Measurements from ENCODE around the gene MYO3B. TPM values are rescaled to one million over a fixed set of nuclear protein-coding genes. Genes with fewer than 3 reads are reported as not detected.

MYO3B gene
- polyA plus RNA-seq, 1 of the 3 experiments (the other 2 are of a cell fraction) = not detected

GRCh38 chr2:170243118-170243837, 65.3 kb downstream of the MYO3B start:
- H3K79me2 ChIP-seq (ENCODE audit: insufficient read depth) = no peaks in the 10 kb centered on the region
- ChIA-PET CTCF (interaction anchor here (0.6 to 2.0 kb wide), 5 partner anchors 10 to 573 kb away, joined by 3 to 12 read pairs (median 5); partner anchors contain the start of gene GAD1), POLR2A (no interaction called here)
- DNase-seq = no peak
- no peak overlapping the region for H3K4me3 ChIP-seq (ENCODE audit: low read depth in 2 of 2, low read length in 1 of 2)
- no peaks in the 10 kb centered on the region for H3F3A ChIP-seq (replicated peaks; ENCODE audit: insufficient read depth)
- TF ChIP-seq PBX3 (IDR thresholded peaks at IDR 0.05) (no peak), FOSL2 (IDR thresholded peaks at IDR 0.05; ENCODE audit: borderline replicate concordance, low read depth) (no peak), GABPA (IDR thresholded peaks at IDR 0.05; ENCODE audit: low read depth) (no peak), EZH2phosphoT487 (IDR thresholded peaks at IDR 0.05; ENCODE audit: borderline replicate concordance, low read depth) (no peak), USF1 (IDR thresholded peaks at IDR 0.05; ENCODE audit: borderline replicate concordance, low read depth) (no peak)
- H3K9me3 ChIP-seq = no peaks in the 10 kb centered on the region
- H3K4me1 ChIP-seq (ENCODE audit: control insufficient read depth in 1 of 2, insufficient read depth in 2 of 2, low read depth in 1 of 2, low read length in 1 of 2) = no peaks in the 10 kb centered on the region
- H3K36me3 ChIP-seq (replicated peaks in 1 of 2; ENCODE audit: control insufficient read depth in 1 of 2, insufficient read depth in 2 of 2, low read length in 1 of 2) = no peaks in the 10 kb centered on the region
- H3K27ac ChIP-seq (ENCODE audit: low read depth in 2 of 2, low read length in 1 of 2) = no peak overlapping the region
- H3K9me2 ChIP-seq = no peaks in the 10 kb centered on the region
- no peaks in the 10 kb centered on the region for H4K20me1 ChIP-seq (ENCODE audit: insufficient read depth)
- H3K4me2 ChIP-seq = no peak overlapping the region
- 26% methylated on average over 2 of the region's 2 CpGs for WGBS (ENCODE audit: low lambda C conversion rate)
- no peak overlapping the region for H2AFZ ChIP-seq (ENCODE audit: low read depth)
- H3K27me3 ChIP-seq (ENCODE audit: insufficient read depth) = no peaks in the 10 kb centered on the region; the same call in 1 of the 2 replicates
- H3K9ac ChIP-seq = no peak overlapping the region

- CTCF ChIA-PET = interaction anchor here (1.2 kb wide), 1 partner anchor 9 kb away, joined by 5 read pairs; no protein-coding TSS in a partner anchor
Observed at GRCh38 chr2:170243898-170244297, 66.0 kb downstream of the MYO3B start.

More at GRCh38 chr2:170243898-170244297, 66.0 kb downstream of the MYO3B start:
- TF ChIP-seq RXRA (IDR thresholded peaks at IDR 0.05; ENCODE audit: borderline replicate concordance, low read depth) (no peak), FOXM1 (IDR thresholded peaks at IDR 0.05; ENCODE audit: low read depth) (no peak), PBX3 (IDR thresholded peaks at IDR 0.05) (no peak), EZH2phosphoT487 (IDR thresholded peaks at IDR 0.05; ENCODE audit: borderline replicate concordance, low read depth) (no peak), CTCF (IDR thresholded peaks at IDR 0.05) (no peak), USF1 (IDR thresholded peaks at IDR 0.05; ENCODE audit: borderline replicate concordance, low read depth) (no peak), RCOR1 (IDR thresholded peaks at IDR 0.05; ENCODE audit: low read length) (no peak), REST (IDR thresholded peaks at IDR 0.05; ENCODE audit: low read depth, low read length) (no peak), IRF3 (IDR thresholded peaks at IDR 0.05; ENCODE audit: low read depth, low read length) (no peak)
- Histone ChIP-seq H3K9me2 (no peaks in the 10 kb centered on the region), H3K4me1 (ENCODE audit: control insufficient read depth in 1 of 2, insufficient read depth in 2 of 2, low read depth in 1 of 2, low read length in 1 of 2) (no peaks in the 10 kb centered on the region), H4K20me1 (ENCODE audit: insufficient read depth) (no peaks in the 10 kb centered on the region), H2AFZ (ENCODE audit: low read depth) (no peak overlapping the region), H3K4me2 (no peak overlapping the region), H3F3A (replicated peaks; ENCODE audit: insufficient read depth) (no peaks in the 10 kb centered on the region), H3K79me2 (ENCODE audit: insufficient read depth) (no peaks in the 10 kb centered on the region), H3K27ac (ENCODE audit: low read depth in 2 of 2, low read length in 1 of 2) (no peak overlapping the region), H3K4me3 (ENCODE audit: low read depth in 2 of 2, low read length in 1 of 2) (no peak overlapping the region), H3K36me3 (replicated peaks in 1 of 2; ENCODE audit: control insufficient read depth in 1 of 2, insufficient read depth in 2 of 2, low read length in 1 of 2) (no peaks in the 10 kb centered on the region), H3K9ac (no peak overlapping the region), H3K27me3 (ENCODE audit: insufficient read depth) (no peaks in the 10 kb centered on the region; the same call in 1 of the 2 replicates), H3K9me3 (no peaks in the 10 kb centered on the region)
- no peak for DNase-seq
- WGBS (ENCODE audit: low lambda C conversion rate) = 39% methylated on average over 4 of the region's 4 CpGs
- POLR2A ChIA-PET = no interaction called here

Measured in SK-N-SH (cell line).